HFF-Myc (cell line): Measurements from ENCODE around the gene LIN52.

Experiments
- DNase-seq: peaks from one replicate; pipeline ENCODE4 v3.0.0-alpha.2; 2011; ENCODE audit warnings: low read depth; ENCODE audit errors: extremely low read depth
- H3K4me3 ChIP-seq: replicated peaks from 2 replicates; pipeline ENCODE4 v1.5.1; 2011; ENCODE audit warnings: low read depth, mild to moderate bottlenecking, control low read depth, low read length
- CTCF ChIP-seq: IDR thresholded peaks from 2 replicates; pipeline ENCODE4 v1.5.1; 2012; ENCODE audit warnings: mild to moderate bottlenecking, low read depth, low read length, control low read depth; ENCODE audit errors: missing control alignments

The LIN52 gene

GRCh38 chr14:74133833-74134481 lies 49.2 kb downstream of the LIN52 start:
- H3K4me3 ChIP-seq = no peak overlapping the region
- no peak for TF ChIP-seq CTCF
- DNase-seq = no peak

- no peak overlapping the region for H3K4me3 ChIP-seq
- TF ChIP-seq CTCF = no peak
- DNase-seq = no peak
Observed at GRCh38 chr14:74134484-74134883, 49.7 kb downstream of the LIN52 start.

GRCh38 chr14:74135426-74135825 lies 50.7 kb downstream of the LIN52 start:
- TF ChIP-seq CTCF = no peak
- DNase-seq = no peak
- no peak overlapping the region for H3K4me3 ChIP-seq

- H3K4me3 ChIP-seq = no peak overlapping the region
- no peak for DNase-seq
- TF ChIP-seq CTCF = no peak
Observed at GRCh38 chr14:74140374-74140850, 55.7 kb downstream of the LIN52 start.

- no peak for DNase-seq
- no peak for TF ChIP-seq CTCF
- no peak overlapping the region for H3K4me3 ChIP-seq
Observed at GRCh38 chr14:74141703-74142102, 56.9 kb downstream of the LIN52 start.

GRCh38 chr14:74142523-74142922 lies 57.8 kb downstream of the LIN52 start:
- peak; percentile 5 for DNase-seq
- no peak overlapping the region for H3K4me3 ChIP-seq
- no peak for TF ChIP-seq CTCF

- H3K4me3 ChIP-seq = no peak overlapping the region
- DNase-seq = no peak
- TF ChIP-seq CTCF = no peak
Observed at GRCh38 chr14:74144789-74145188, 60.0 kb downstream of the LIN52 start.
